ENCODE measurements around the gene CCDC59. TPM values are rescaled to one million over a fixed set of nuclear protein-coding genes. Genes with fewer than 3 reads are reported as not detected.
"Not testable (repeated sequence)": the region's sequence is repeated elsewhere in the genome, so short reads cannot be mapped to it uniquely, and the experiment has no call there.

Gene CCDC59
- total RNA-seq, 1 donor: 57.1 TPM

DNA sequence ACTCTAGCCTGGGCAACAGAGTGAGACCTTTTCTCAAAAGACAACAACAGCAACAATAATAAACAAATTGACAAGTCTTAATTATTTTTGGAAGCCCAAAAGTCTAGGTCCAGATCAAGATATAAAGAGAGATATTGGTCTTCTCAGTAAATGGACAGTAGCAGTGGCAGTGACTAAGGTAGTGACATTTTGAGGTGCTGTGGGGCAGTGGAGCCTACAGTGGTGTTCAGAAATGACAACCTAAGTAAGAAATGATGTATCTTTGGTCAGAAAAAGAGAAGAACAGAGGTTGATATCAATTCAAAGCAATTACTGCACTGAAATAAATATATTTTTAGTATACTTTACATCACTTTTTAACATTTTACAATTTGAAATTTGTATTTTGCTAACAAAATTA is 20.8 kb upstream of the CCDC59 start:
- no peak for DNase-seq (ENCODE audit: low read depth)
- H3K4me3 ChIP-seq (ENCODE audit: low read depth, low read length): no peak overlapping the region
- TF ChIP-seq, protein P1, sequence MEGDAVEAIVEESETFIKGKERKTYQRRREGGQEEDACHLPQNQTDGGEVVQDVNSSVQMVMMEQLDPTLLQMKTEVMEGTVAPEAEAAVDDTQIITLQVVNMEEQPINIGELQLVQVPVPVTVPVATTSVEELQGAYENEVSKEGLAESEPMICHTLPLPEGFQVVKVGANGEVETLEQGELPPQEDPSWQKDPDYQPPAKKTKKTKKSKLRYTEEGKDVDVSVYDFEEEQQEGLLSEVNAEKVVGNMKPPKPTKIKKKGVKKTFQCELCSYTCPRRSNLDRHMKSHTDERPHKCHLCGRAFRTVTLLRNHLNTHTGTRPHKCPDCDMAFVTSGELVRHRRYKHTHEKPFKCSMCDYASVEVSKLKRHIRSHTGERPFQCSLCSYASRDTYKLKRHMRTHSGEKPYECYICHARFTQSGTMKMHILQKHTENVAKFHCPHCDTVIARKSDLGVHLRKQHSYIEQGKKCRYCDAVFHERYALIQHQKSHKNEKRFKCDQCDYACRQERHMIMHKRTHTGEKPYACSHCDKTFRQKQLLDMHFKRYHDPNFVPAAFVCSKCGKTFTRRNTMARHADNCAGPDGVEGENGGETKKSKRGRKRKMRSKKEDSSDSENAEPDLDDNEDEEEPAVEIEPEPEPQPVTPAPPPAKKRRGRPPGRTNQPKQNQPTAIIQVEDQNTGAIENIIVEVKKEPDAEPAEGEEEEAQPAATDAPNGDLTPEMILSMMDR (IDR thresholded peaks at IDR 0.05; ENCODE audit: insufficient read depth, low read length): no peak

GRCh38 chr12:82375201-82375600 is 17.0 kb upstream of the CCDC59 start:
- TF ChIP-seq, protein P1 (IDR thresholded peaks at IDR 0.05; ENCODE audit: insufficient read depth, low read length): no peak
- DNase-seq (ENCODE audit: low read depth): no peak
- no peak overlapping the region for H3K4me3 ChIP-seq (ENCODE audit: low read depth, low read length)

DNA sequence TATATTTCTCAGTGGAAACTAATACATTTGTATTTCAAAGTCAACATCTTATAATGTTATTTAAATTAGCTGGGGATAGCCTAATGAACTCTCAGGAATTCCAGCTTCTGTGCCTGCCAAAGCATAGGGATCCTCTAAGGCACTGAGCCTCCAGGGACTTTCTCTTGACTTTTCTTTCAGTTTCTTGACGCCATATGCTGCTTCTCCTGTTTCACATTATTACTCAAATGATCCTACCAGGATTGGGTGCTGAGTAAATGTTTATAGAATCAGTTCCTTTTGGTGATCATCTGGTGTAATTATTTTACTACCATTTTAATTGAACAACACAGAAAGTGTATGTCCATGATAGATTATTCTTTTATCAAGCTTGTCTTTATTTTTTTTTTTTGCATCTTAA is 8.0 kb upstream of the CCDC59 start:
- TF ChIP-seq, protein P1 (IDR thresholded peaks at IDR 0.05; ENCODE audit: insufficient read depth, low read length): no peak
- H3K4me3 ChIP-seq (ENCODE audit: low read depth, low read length): no peak overlapping the region
- DNase-seq (ENCODE audit: low read depth): no peak

GRCh38 chr12:82363990-82364389 is 5.8 kb upstream of the CCDC59 start:
- DNase-seq (ENCODE audit: low read depth): no peak
- no peak overlapping the region for H3K4me3 ChIP-seq (ENCODE audit: low read depth, low read length)
- TF ChIP-seq, protein P1 (IDR thresholded peaks at IDR 0.05; ENCODE audit: insufficient read depth, low read length): no peak

- TF ChIP-seq, protein P1 (IDR thresholded peaks at IDR 0.05; ENCODE audit: insufficient read depth, low read length): no peak
- H3K4me3 ChIP-seq (ENCODE audit: low read depth, low read length): no peak overlapping the region
- DNase-seq (ENCODE audit: low read depth): no peak
Observed at GRCh38 chr12:82361461-82361915, 3.3 kb upstream of the CCDC59 start.

GRCh38 chr12:82360834-82361233 is 2.6 kb upstream of the CCDC59 start:
- H3K4me3 ChIP-seq (ENCODE audit: low read depth, low read length); DNase-seq (ENCODE audit: low read depth): not testable (repeated sequence)

DNA sequence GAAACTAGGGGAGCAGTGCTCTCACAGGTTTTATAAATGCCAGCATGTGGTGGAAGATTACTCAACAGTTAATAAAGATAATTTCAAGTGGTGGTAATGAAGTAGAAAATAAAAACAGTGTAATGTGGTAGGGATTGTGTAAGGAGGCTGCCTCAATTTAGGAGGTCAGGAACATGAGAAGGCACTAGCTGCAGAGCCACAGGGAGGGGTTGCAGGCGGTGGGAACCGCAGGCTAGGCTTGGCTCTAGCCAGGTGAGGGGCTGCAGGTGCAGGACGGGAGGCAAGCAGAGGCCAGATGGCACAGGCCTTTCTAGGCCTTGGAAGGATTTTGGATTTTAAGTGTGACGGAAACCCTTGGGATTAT is 910 bp upstream of the CCDC59 start:
- TF ChIP-seq, protein P1 (IDR thresholded peaks at IDR 0.05; ENCODE audit: insufficient read depth, low read length): no peak
- peak; percentile 11 for DNase-seq (ENCODE audit: low read depth)

More for the DNA sequence above, 910 bp upstream of the CCDC59 start:
- peak overlapping the region; percentile 98 for H3K4me3 ChIP-seq (ENCODE audit: low read depth, low read length)
